HepG2 (cell line): ENCODE measurements around the gene SEZ6. TPM values are rescaled to one million over a fixed set of nuclear protein-coding genes. Genes with fewer than 3 reads are reported as not detected.

Experiments
- CBX1 ChIP-seq: IDR thresholded peaks from one replicate; pipeline ENCODE4 v1.6.1; 2016; ENCODE audit warnings: antibody characterized with exemption, low read depth
- CHD2 ChIP-seq: IDR thresholded peaks from 2 replicates; pipeline ENCODE4 v1.6.1; 2011; ENCODE audit warnings: low read depth, low read length, improper control_type of control experiment
- HDAC1 ChIP-seq: sonication (generic); formaldehyde crosslinking; IDR thresholded peaks from 2 replicates; pipeline ENCODE4 v1.5.1; 2020; ENCODE audit warnings: mild to moderate bottlenecking, missing genetic modification reagents
- HNF4A ChIP-seq: sonication (generic); formaldehyde crosslinking; IDR thresholded peaks from 2 replicates; pipeline ENCODE4 v1.4.0; 2020; ENCODE audit warnings: missing genetic modification reagents
- KDM3A ChIP-seq: IDR thresholded peaks from 2 replicates; pipeline ENCODE4 v1.6.1; 2018; ENCODE audit warnings: low read depth, missing compliant biosample characterization
- PITX1 ChIP-seq: sonication (generic); formaldehyde crosslinking; IDR thresholded peaks from 2 replicates; pipeline ENCODE4 v1.5.1; 2020; ENCODE audit warnings: mild to moderate bottlenecking, missing genetic modification reagents
- POGZ ChIP-seq: sonication (generic); formaldehyde crosslinking; IDR thresholded peaks from 2 replicates; pipeline ENCODE4 v1.4.0; 2020; ENCODE audit warnings: mild to moderate bottlenecking, missing genetic modification reagents
- STAT5B ChIP-seq: sonication (generic); formaldehyde crosslinking; IDR thresholded peaks from 2 replicates; pipeline ENCODE4 v1.4.0; 2020; ENCODE audit warnings: missing genetic modification reagents
- ZFAT ChIP-seq: sonication (generic); formaldehyde crosslinking; conservative IDR thresholded peaks from 2 replicates; pipeline ENCODE4 v1.8.1; 2023; ENCODE audit warnings: missing genetic modification reagents, inconsistent platforms
- ZNF12 ChIP-seq: sonication (generic); formaldehyde crosslinking; IDR thresholded peaks from 2 replicates; pipeline ENCODE4 v1.5.0; 2020; ENCODE audit warnings: missing genetic modification reagents
- ZNF124 ChIP-seq: sonication (generic); formaldehyde crosslinking; IDR thresholded peaks from 2 replicates; pipeline ENCODE4 v1.4.0; 2020; ENCODE audit warnings: missing genetic modification reagents
- ZNF205 ChIP-seq: IDR thresholded peaks from 2 replicates; pipeline ENCODE4 v1.6.1; 2018; ENCODE audit warnings: missing biosample characterization, missing genetic modification reagents
- ZNF281 ChIP-seq: sonication (generic); formaldehyde crosslinking; IDR thresholded peaks from 2 replicates; pipeline ENCODE4 v1.4.0; 2020; ENCODE audit warnings: missing genetic modification reagents, borderline replicate concordance
- ZNF382 ChIP-seq: sonication (generic); formaldehyde crosslinking; IDR thresholded peaks from 2 replicates; pipeline ENCODE4 v1.5.0; 2020; ENCODE audit warnings: missing genetic modification reagents, mild to moderate bottlenecking, borderline replicate concordance
- ZNF451 ChIP-seq: sonication (generic); formaldehyde crosslinking; IDR thresholded peaks from 2 replicates; pipeline ENCODE4 v1.5.0; 2020; ENCODE audit warnings: mild to moderate bottlenecking, missing genetic modification reagents
- ZNF468 ChIP-seq: sonication (generic); formaldehyde crosslinking; IDR thresholded peaks from 2 replicates; pipeline ENCODE4 v1.8.0; 2022; ENCODE audit warnings: mild to moderate bottlenecking, moderate library complexity, missing genetic modification reagents
- ZNF510 ChIP-seq: sonication (generic); formaldehyde crosslinking; IDR thresholded peaks from 2 replicates; pipeline ENCODE4 v1.4.0; 2020; ENCODE audit warnings: low read depth, mild to moderate bottlenecking, missing genetic modification reagents
- ZNF614 ChIP-seq: IDR thresholded peaks from 2 replicates; pipeline ENCODE4 v1.6.1; 2018; ENCODE audit warnings: missing biosample characterization, missing genetic modification reagents, inconsistent platforms, borderline replicate concordance
- ZNF644 ChIP-seq: IDR thresholded peaks from 2 replicates; pipeline ENCODE4 v1.6.1; 2016; ENCODE audit warnings: low read depth
- ZSCAN29 ChIP-seq: sonication (generic); formaldehyde crosslinking; conservative IDR thresholded peaks from 2 replicates; pipeline ENCODE4 v1.4.0; 2020; ENCODE audit warnings: mild to moderate bottlenecking, missing genetic modification reagents
- polyA plus RNA-seq, 8 experiments: library from polyadenylated mRNA; depleted of rRNA in 3 of 8; stranded (reverse) in 7 of 8; unstranded in 1 of 8; fragments of >200 nt; fragmentation: Illumina TruSeq in 4 of 8; extraction: Trizol in 4 of 8; gene quantifications; 2 replicates each; pipeline versions ENCODE4 v1.2.1 to v1.2.3, GENCODE V29; 2011 to 2016; ENCODE audit warnings: low read depth in 4 of 8, missing spikeins in 1 of 8, mixed read lengths in 1 of 8; ENCODE audit not compliant: insufficient read depth in 1 of 8
- total RNA-seq, 5 experiments: library from RNA; depleted of rRNA; stranded (reverse); fragments of >200 nt; fragmentation: Illumina TruSeq; extraction: Trizol; gene quantifications; 2 replicates each; pipeline ENCODE4 v1.2.3, GENCODE V29; 2016; ENCODE audit warnings: low read depth in 1 of 5
- TF ChIP-seq, protein P1 (sequence below): IDR thresholded peaks from 2 replicates; pipeline ENCODE4 v1.6.1; 2012; ENCODE audit warnings: low read depth, low read length, improper control_type of control experiment
- TF ChIP-seq, protein P2 (sequence below): sonication (generic); formaldehyde crosslinking; IDR thresholded peaks from 2 replicates; pipeline ENCODE4 v1.4.0; 2020; ENCODE audit warnings: missing genetic modification reagents
- TF ChIP-seq, protein P3 (sequence below): sonication (generic); formaldehyde crosslinking; IDR thresholded peaks from 2 replicates; pipeline ENCODE4 v1.4.0; 2020; ENCODE audit warnings: missing genetic modification reagents, borderline replicate concordance

The SEZ6 gene
- total and polyA plus RNA-seq, 2 of the 13 experiments (the other 11 are each of a cell fraction or from before 2014, with no cell fraction given) = not detected

GRCh38 chr17:28951428-28951990 is 54.3 kb downstream of the SEZ6 start, which contains the start of gene PHF12 (continued):
- no peak for TF ChIP-seq ZNF468
- no peak for TF ChIP-seq POGZ (CRISPR knock-in tag)
- no peak for TF ChIP-seq ZNF510 (CRISPR knock-in tag)
- no peak for TF ChIP-seq STAT5B (CRISPR knock-in tag)
- no peak for TF ChIP-seq HNF4A (CRISPR knock-in tag)
- no peak for TF ChIP-seq ZNF124 (CRISPR knock-in tag)
- TF ChIP-seq ZNF382 (CRISPR knock-in tag) = no peak
- TF ChIP-seq ZNF644 = peak; percentile 96; the same call in 1 of the 2 replicates
- 0 out of 2 replicates have a peak, but pooled peaks have one; percentile 59 for TF ChIP-seq ZNF451 (CRISPR knock-in tag)
- TF ChIP-seq, protein P1, sequence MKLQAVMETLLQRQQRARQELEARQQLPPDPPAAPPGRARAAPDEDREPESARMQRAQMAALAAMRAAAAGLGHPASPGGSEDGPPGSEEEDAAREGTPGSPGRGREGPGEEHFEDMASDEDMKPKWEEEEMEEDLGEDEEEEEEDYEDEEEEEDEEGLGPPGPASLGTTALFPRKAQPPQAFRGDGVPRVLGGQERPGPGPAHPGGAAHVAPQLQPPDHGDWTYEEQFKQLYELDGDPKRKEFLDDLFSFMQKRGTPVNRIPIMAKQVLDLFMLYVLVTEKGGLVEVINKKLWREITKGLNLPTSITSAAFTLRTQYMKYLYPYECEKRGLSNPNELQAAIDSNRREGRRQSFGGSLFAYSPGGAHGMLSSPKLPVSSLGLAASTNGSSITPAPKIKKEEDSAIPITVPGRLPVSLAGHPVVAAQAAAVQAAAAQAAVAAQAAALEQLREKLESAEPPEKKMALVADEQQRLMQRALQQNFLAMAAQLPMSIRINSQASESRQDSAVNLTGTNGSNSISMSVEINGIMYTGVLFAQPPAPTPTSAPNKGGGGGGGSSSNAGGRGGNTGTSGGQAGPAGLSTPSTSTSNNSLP = no peak; the same call in 1 of the 2 replicates
- no peak for TF ChIP-seq PITX1
- no peak for TF ChIP-seq ZNF205 (CRISPR knock-in tag)
- TF ChIP-seq CBX1 = no peak
- TF ChIP-seq ZNF281 = no peak; the same call in 1 of the 2 replicates
- TF ChIP-seq, protein P2, sequence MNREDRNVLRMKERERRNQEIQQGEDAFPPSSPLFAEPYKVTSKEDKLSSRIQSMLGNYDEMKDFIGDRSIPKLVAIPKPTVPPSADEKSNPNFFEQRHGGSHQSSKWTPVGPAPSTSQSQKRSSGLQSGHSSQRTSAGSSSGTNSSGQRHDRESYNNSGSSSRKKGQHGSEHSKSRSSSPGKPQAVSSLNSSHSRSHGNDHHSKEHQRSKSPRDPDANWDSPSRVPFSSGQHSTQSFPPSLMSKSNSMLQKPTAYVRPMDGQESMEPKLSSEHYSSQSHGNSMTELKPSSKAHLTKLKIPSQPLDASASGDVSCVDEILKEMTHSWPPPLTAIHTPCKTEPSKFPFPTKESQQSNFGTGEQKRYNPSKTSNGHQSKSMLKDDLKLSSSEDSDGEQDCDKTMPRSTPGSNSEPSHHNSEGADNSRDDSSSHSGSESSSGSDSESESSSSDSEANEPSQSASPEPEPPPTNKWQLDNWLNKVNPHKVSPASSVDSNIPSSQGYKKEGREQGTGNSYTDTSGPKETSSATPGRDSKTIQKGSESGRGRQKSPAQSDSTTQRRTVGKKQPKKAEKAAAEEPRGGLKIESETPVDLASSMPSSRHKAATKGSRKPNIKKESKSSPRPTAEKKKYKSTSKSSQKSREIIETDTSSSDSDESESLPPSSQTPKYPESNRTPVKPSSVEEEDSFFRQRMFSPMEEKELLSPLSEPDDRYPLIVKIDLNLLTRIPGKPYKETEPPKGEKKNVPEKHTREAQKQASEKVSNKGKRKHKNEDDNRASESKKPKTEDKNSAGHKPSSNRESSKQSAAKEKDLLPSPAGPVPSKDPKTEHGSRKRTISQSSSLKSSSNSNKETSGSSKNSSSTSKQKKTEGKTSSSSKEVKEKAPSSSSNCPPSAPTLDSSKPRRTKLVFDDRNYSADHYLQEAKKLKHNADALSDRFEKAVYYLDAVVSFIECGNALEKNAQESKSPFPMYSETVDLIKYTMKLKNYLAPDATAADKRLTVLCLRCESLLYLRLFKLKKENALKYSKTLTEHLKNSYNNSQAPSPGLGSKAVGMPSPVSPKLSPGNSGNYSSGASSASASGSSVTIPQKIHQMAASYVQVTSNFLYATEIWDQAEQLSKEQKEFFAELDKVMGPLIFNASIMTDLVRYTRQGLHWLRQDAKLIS (CRISPR knock-in tag) = no peak
- TF ChIP-seq, protein P3, sequence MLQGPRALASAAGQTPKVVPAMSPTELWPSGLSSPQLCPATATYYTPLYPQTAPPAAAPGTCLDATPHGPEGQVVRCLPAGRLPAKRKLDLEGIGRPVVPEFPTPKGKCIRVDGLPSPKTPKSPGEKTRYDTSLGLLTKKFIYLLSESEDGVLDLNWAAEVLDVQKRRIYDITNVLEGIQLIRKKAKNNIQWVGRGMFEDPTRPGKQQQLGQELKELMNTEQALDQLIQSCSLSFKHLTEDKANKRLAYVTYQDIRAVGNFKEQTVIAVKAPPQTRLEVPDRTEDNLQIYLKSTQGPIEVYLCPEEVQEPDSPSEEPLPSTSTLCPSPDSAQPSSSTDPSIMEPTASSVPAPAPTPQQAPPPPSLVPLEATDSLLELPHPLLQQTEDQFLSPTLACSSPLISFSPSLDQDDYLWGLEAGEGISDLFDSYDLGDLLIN (CRISPR knock-in tag) = no peak
- no peak for TF ChIP-seq ZSCAN29 (CRISPR knock-in tag)
- no peak for TF ChIP-seq HDAC1 (CRISPR knock-in tag)
- TF ChIP-seq KDM3A (CRISPR knock-in tag) = no peak
- TF ChIP-seq CHD2 = no peak
- TF ChIP-seq ZNF614 = 0 out of 2 replicates have a peak, but pooled peaks have one; percentile 28
- TF ChIP-seq ZFAT (CRISPR knock-in tag) = no peak
- no peak for TF ChIP-seq ZNF12
